Body of pancreas (tissue), 4 donors: ENCODE measurements around the gene CT45A1.
"Not testable (repeated sequence)": the region's sequence is repeated elsewhere in the genome, so short reads cannot be mapped to it uniquely, and the experiment has no call there.

Experiments used
- POLR2A ChIP-seq, 3 donors: fragments of 450-650 bp; IDR thresholded peaks; one replicate each; pipeline ENCODE4 v1.6.1; 2016; ENCODE audit warnings: antibody characterized with exemption in 3 of 3, mild to moderate bottlenecking in 2 of 3
- TF ChIP-seq, protein P1 (sequence below), 7 experiments: fragments of 450-650 bp in 4 of 7; fragments of 200-600 bp in 3 of 7; sonication (generic) in 3 of 7; IDR thresholded peaks; one replicate each; pipeline ENCODE4 v1.5.1; 2016 to 2019; ENCODE audit warnings: antibody characterized with exemption in 7 of 7

DNA sequence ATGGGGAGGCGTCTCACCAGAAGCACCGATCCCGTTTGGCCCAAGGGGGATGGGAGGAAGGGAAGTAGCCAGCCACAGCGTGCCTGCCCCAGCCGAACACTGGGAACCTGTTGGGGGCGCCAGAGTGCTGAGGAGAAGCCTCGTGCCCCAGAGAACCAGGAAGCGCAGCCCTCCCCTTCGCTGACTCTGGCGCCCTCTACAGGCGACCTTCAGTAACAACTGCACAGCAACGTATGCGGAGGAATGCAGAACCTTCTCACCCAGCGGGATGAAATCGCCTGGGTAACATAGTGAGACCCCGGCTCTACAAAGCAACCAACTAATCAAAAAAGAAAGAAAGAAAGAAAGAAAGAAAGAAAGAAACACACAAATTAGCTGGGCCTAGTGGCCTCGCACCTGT lies 54.7 kb downstream of the CT45A1 start, which contains the start of gene CT45A3:
- TF ChIP-seq, protein P1, sequence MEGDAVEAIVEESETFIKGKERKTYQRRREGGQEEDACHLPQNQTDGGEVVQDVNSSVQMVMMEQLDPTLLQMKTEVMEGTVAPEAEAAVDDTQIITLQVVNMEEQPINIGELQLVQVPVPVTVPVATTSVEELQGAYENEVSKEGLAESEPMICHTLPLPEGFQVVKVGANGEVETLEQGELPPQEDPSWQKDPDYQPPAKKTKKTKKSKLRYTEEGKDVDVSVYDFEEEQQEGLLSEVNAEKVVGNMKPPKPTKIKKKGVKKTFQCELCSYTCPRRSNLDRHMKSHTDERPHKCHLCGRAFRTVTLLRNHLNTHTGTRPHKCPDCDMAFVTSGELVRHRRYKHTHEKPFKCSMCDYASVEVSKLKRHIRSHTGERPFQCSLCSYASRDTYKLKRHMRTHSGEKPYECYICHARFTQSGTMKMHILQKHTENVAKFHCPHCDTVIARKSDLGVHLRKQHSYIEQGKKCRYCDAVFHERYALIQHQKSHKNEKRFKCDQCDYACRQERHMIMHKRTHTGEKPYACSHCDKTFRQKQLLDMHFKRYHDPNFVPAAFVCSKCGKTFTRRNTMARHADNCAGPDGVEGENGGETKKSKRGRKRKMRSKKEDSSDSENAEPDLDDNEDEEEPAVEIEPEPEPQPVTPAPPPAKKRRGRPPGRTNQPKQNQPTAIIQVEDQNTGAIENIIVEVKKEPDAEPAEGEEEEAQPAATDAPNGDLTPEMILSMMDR (IDR thresholded peaks at IDR 0.05) = not testable (repeated sequence)
- not testable (repeated sequence) for TF ChIP-seq POLR2A (IDR thresholded peaks at IDR 0.05)
